BLaER1 treated with 17β-estradiol and CSF1 and Interleukin-3, amounts not matched to agents 10 nM and 100 nM (cell line): ENCODE measurements around the gene ANXA2R.
"Not testable (repeated sequence)": the region's sequence is repeated elsewhere in the genome, so short reads cannot be mapped to it uniquely, and the experiment has no call there.

Experiments
- H3K27ac ChIP-seq, 11 experiments: shearing (Covaris generic); formaldehyde crosslinking; 2 replicates each; pipeline ENCODE4 v1.8.1; 2022
- H3K27me3 ChIP-seq, 11 experiments: shearing (Covaris generic); formaldehyde crosslinking; 2 replicates each; pipeline ENCODE4 v1.8.1; 2022
- H3K36me3 ChIP-seq, 11 experiments: shearing (Covaris generic); formaldehyde crosslinking; 2 replicates each; pipeline ENCODE4 v1.8.1; 2022
- H3K4me1 ChIP-seq, 10 experiments: shearing (Covaris generic); formaldehyde crosslinking; 2 replicates each; pipeline ENCODE4 v1.8.1; 2022
- H3K4me2 ChIP-seq, 11 experiments: shearing (Covaris generic); formaldehyde crosslinking; 2 replicates each; pipeline ENCODE4 v1.8.1; 2022
- H3K4me3 ChIP-seq, 10 experiments: shearing (Covaris generic); formaldehyde crosslinking; 2 replicates each; pipeline ENCODE4 v1.8.1; 2022
- H3K9ac ChIP-seq, 11 experiments: shearing (Covaris generic); formaldehyde crosslinking; 2 replicates each; pipeline ENCODE4 v1.8.1; 2022
- H3K9me3 ChIP-seq, 11 experiments: shearing (Covaris generic); formaldehyde crosslinking; replicated peaks in 1 of 11; 2 replicates each; pipeline ENCODE4 v1.8.1; 2022
- H4K20me1 ChIP-seq, 11 experiments: shearing (Covaris generic); formaldehyde crosslinking; 2 replicates each; pipeline ENCODE4 v1.8.1; 2022
- Cebpa-rat ChIP-seq, 11 experiments: shearing (Covaris generic); IDR thresholded peaks; 2 replicates each; pipeline ENCODE4 v1.8.1; 2022

ANXA2R gene

GRCh38 chr5:43040287-43041098, at the start of gene ANXA2R:
TSS of gene ANXA2R (minus strand) at chr5:43040319. CDS start at chr5:43040046, 273 bp downstream.
- Histone ChIP-seq H4K20me1 (peaks cover 0 to 12% (median 6%) of the 10 kb centered on the region in 11 experiments; a peak in 8 of 22 replicates), H3K9me3 (no peaks in the 10 kb centered on the region), H3K27me3 (no peaks in the 10 kb centered on the region), H3K27ac (peak within 1 kb of the TSS; percentile 89 to 99 (median 97)), H3K4me2 (peak within 1 kb of the TSS; percentile 80 to 98 (median 95)), H3K9ac (peak within 1 kb of the TSS; percentile 87 to 99 (median 93)), H3K36me3 (peaks cover 0 to 6% (median 0%) of the 10 kb centered on the region in 11 experiments; a peak in 5 of 22 replicates), H3K4me1 (peaks cover 24 to 46% (median 35%) of the 10 kb centered on the region in 10 experiments), H3K4me3 (peak within 1 kb of the TSS; percentile 64 to 78 (median 72))
- no peak for TF ChIP-seq Cebpa-rat (IDR thresholded peaks at IDR 0.05)

GRCh38 chr5:43086118-43086908, 46.2 kb upstream of the ANXA2R start:
- Histone ChIP-seq H3K36me3 (peaks cover 47 to 66% (median 55%) of the 10 kb centered on the region in 11 experiments), H3K9me3 (peaks cover 20 to 35% (median 31%) of the 10 kb centered on the region in 11 experiments)
- not testable (repeated sequence) for H4K20me1 ChIP-seq, H3K27me3 ChIP-seq, H3K9ac ChIP-seq, H3K4me3 ChIP-seq, H3K27ac ChIP-seq, H3K4me2 ChIP-seq, H3K4me1 ChIP-seq

GRCh38 chr5:43085453-43085852, 45.3 kb upstream of the ANXA2R start:
- Histone ChIP-seq H3K9me3 (peaks cover 20 to 35% (median 31%) of the 10 kb centered on the region in 11 experiments), H3K4me1 (peaks cover 0 to 8% (median 7%) of the 10 kb centered on the region in 10 experiments; a peak in 11 of 20 replicates), H3K27ac (no peak overlapping the region), H4K20me1 (no peaks in the 10 kb centered on the region), H3K36me3 (peaks cover 47 to 66% (median 56%) of the 10 kb centered on the region in 11 experiments), H3K27me3 (no peaks in the 10 kb centered on the region), H3K9ac (no peak overlapping the region), H3K4me2 (no peak overlapping the region), H3K4me3 (no peak overlapping the region)
- TF ChIP-seq Cebpa-rat (IDR thresholded peaks at IDR 0.05) = no peak

- not testable (repeated sequence) for H3K27me3 ChIP-seq, H3K4me2 ChIP-seq, H4K20me1 ChIP-seq, H3K27ac ChIP-seq, H3K9ac ChIP-seq, H3K4me1 ChIP-seq, H3K4me3 ChIP-seq
- peaks cover 49 to 68% (median 60%) of the 10 kb centered on the region in 11 experiments for H3K36me3 ChIP-seq
- peaks cover 20 to 35% (median 31%) of the 10 kb centered on the region in 11 experiments for H3K9me3 ChIP-seq
Measured at GRCh38 chr5:43084468-43084867, 44.3 kb upstream of the ANXA2R start.

GRCh38 chr5:43081345-43081744, 41.2 kb upstream of the ANXA2R start:
- not testable (repeated sequence) for H3K9ac ChIP-seq, H3K4me1 ChIP-seq, H3K27ac ChIP-seq, H3K4me2 ChIP-seq, H3K27me3 ChIP-seq, H3K4me3 ChIP-seq
- Histone ChIP-seq H3K36me3 (peaks cover 68 to 99% (median 89%) of the 10 kb centered on the region in 11 experiments), H3K9me3 (peaks cover 20 to 35% (median 31%) of the 10 kb centered on the region in 11 experiments), H4K20me1 (peaks cover 0 to 12% (median 7%) of the 10 kb centered on the region in 11 experiments; a peak in 7 of 22 replicates)

GRCh38 chr5:43078956-43079355, 38.8 kb upstream of the ANXA2R start:
- Histone ChIP-seq H3K4me3 (no peak overlapping the region), H3K36me3 (peaks cover 58 to 100% (median 87%) of the 10 kb centered on the region in 11 experiments), H3K27me3 (no peaks in the 10 kb centered on the region), H3K9ac (no peak overlapping the region), H3K27ac (no peak overlapping the region), H3K9me3 (peaks cover 5 to 13% (median 9%) of the 10 kb centered on the region in 11 experiments), H3K4me1 (peaks cover 14 to 19% (median 17%) of the 10 kb centered on the region in 10 experiments), H4K20me1 (peaks cover 0 to 23% (median 7%) of the 10 kb centered on the region in 11 experiments; a peak in 8 of 22 replicates), H3K4me2 (no peak overlapping the region)
- no peak for TF ChIP-seq Cebpa-rat (IDR thresholded peaks at IDR 0.05)

GRCh38 chr5:43077446-43078191, 37.5 kb upstream of the ANXA2R start:
- not testable (repeated sequence) for H3K4me3 ChIP-seq, H3K27me3 ChIP-seq, H3K27ac ChIP-seq, H3K9me3 ChIP-seq, H3K4me2 ChIP-seq
- Histone ChIP-seq H4K20me1 (peaks cover 0 to 23% (median 7%) of the 10 kb centered on the region in 11 experiments; a peak in 8 of 22 replicates), H3K9ac (0 out of 22 replicates have a peak overlapping the region, but pooled peaks of 1 of the 11 experiments have one; percentile 10), H3K4me1 (peaks cover 14 to 29% (median 19%) of the 10 kb centered on the region in 10 experiments), H3K36me3 (peaks cover 60 to 100% (median 89%) of the 10 kb centered on the region in 11 experiments)
